Upper lobe of left lung (tissue), 6 donors: Measurements from ENCODE around the gene LNPK. TPM values are rescaled to one million over a fixed set of nuclear protein-coding genes. Genes with fewer than 3 reads are reported as not detected.
A peak's percentile ranks its signal among the peaks of the same experiment; 100 is the strongest.

Experiments used
- ATAC-seq, 2 donors: fragments of 200-7000 bp; cut with Tn5 transposase; one replicate each; pipeline ENCODE4 v1.9.1; 2022; ENCODE audit warnings: mild to moderate bottlenecking in 2 of 2, moderate library complexity in 2 of 2; ENCODE audit not compliant: low FRiP score in 2 of 2
- DNase-seq, 2 donors: peaks; one replicate each; pipeline ENCODE4 v3.0.0-alpha.2; 2019 to 2020
- H3K27ac ChIP-seq, 4 donors: fragments of 200-600 bp; sonication (generic); one replicate each; pipeline ENCODE4 v1.5.1; 2016 to 2019
- H3K27me3 ChIP-seq, 4 donors: fragments of 200-600 bp; sonication (generic); one replicate each; pipeline ENCODE4 v1.5.1; 2017 to 2019
- H3K36me3 ChIP-seq, 4 donors: fragments of 200-600 bp; sonication (generic); one replicate each; pipeline ENCODE4 v1.5.1; 2016 to 2019
- H3K4me1 ChIP-seq, 4 donors: fragments of 200-600 bp; sonication (generic); one replicate each; pipeline ENCODE4 v1.5.1; 2018 to 2019
- H3K4me3 ChIP-seq, 4 donors: fragments of 200-600 bp; sonication (generic); one replicate each; pipeline ENCODE4 v1.5.1; 2017 to 2019; ENCODE audit warnings: mild to moderate bottlenecking in 2 of 4, moderate library complexity in 1 of 4
- H3K9me3 ChIP-seq, 4 donors: fragments of 200-600 bp; sonication (generic); one replicate each; pipeline ENCODE4 v1.5.1; 2018 to 2019
- CTCF ChIP-seq, 6 experiments: fragments of 450-650 bp in 4 of 6; fragments of 200-600 bp in 2 of 6; sonication (generic) in 2 of 6; IDR thresholded peaks; one replicate each; pipeline ENCODE4 v1.5.1; 2016 to 2019; ENCODE audit warnings: antibody characterized with exemption in 6 of 6
- EP300 ChIP-seq, 4 donors: sonication (generic); formaldehyde crosslinking; IDR thresholded peaks; one replicate each; pipeline ENCODE4 v1.5.1; 2017; ENCODE audit warnings: antibody characterized with exemption in 4 of 4, control low read depth in 2 of 4
- POLR2A ChIP-seq, 4 donors: fragments of 450-650 bp; IDR thresholded peaks; one replicate each; pipeline ENCODE4 v1.5.1; 2016 to 2017; ENCODE audit warnings: antibody characterized with exemption in 4 of 4, mild to moderate bottlenecking in 2 of 4
- POLR2AphosphoS5 ChIP-seq, 2 donors: sonication (generic); formaldehyde crosslinking; IDR thresholded peaks; one replicate each; pipeline ENCODE4 v1.5.1; 2017; ENCODE audit warnings: antibody characterized with exemption in 2 of 2
- WGBS, 2 donors: methylation state at CpG; one replicate each; pipeline ENCODE4 v1.1.5; 2017 to 2018; 5-methylcytosine and 5-hydroxymethylcytosine counted together
- total RNA-seq, 6 donors: library from RNA; depleted of rRNA in 4 of 6; stranded (reverse); fragments of >200 nt in 4 of 6; gene quantifications; one replicate each; pipeline versions ENCODE4 v1.1.0 to v1.2.1, GENCODE V29; 2016 to 2021
- donor health status: DM: no; HTN: no; CAD: no; lungs with moderate emphysema.
- donor health status: DM: no; HTN: yes; CAD: no; lungs with severe emphysema.

Gene LNPK
- total RNA-seq, 6 donors from 2014 or later, result 8.4 to 28.0 (median 18.3) TPM

GRCh38 chr2:175957845-175958244 is 44.2 kb downstream of the LNPK start:
- H3K27me3 ChIP-seq, result no peaks in the 10 kb centered on the region
- 90 to 100% methylated on average over 5 to 6 of the region's 6 CpGs for WGBS, 2 donors

GRCh38 chr2:175955136-175955535 is 46.9 kb downstream of the LNPK start:
- Histone ChIP-seq H3K9me3 (no peaks in the 10 kb centered on the region), H3K27me3 (no peaks in the 10 kb centered on the region), H3K36me3 (peaks cover 0 to 25% (median 7%) of the 10 kb centered on the region in 4 donors), H3K4me3 (no peak overlapping the region), H3K4me1 (no peaks in the 10 kb centered on the region), H3K27ac (no peak overlapping the region)
- DNase-seq (no peak), ATAC-seq (no peak)
- TF ChIP-seq POLR2A (IDR thresholded peaks at IDR 0.05), result no peak
- no peak for TF ChIP-seq POLR2AphosphoS5 (IDR thresholded peaks at IDR 0.05)
- no peak for TF ChIP-seq EP300 (IDR thresholded peaks at IDR 0.05)
- 38 to 68% methylated on average over 2 of the region's 2 CpGs for WGBS, 2 donors

More at GRCh38 chr2:175957845-175958244, 44.2 kb downstream of the LNPK start:
- H3K9me3 ChIP-seq, result no peaks in the 10 kb centered on the region
- TF ChIP-seq POLR2A (IDR thresholded peaks at IDR 0.05) (no peak), CTCF (IDR thresholded peaks at IDR 0.05) (no peak), POLR2AphosphoS5 (IDR thresholded peaks at IDR 0.05) (no peak), EP300 (IDR thresholded peaks at IDR 0.05) (no peak)
- no peaks in the 10 kb centered on the region for H3K4me1 ChIP-seq
- H3K36me3 ChIP-seq, result peaks cover 0 to 25% (median 7%) of the 10 kb centered on the region in 4 donors
- no peak overlapping the region for H3K4me3 ChIP-seq
- DNase-seq (peak in 1 of 2 donors; percentile 18), ATAC-seq (no peak)
- no peak overlapping the region for H3K27ac ChIP-seq

- 97 to 98% methylated on average over 3 of the region's 3 CpGs for WGBS, 2 donors
- ATAC-seq, result no peak
- Histone ChIP-seq H3K9me3 (no peaks in the 10 kb centered on the region), H3K4me3 (no peak overlapping the region), H3K27me3 (no peaks in the 10 kb centered on the region), H3K36me3 (peaks cover 0 to 20% (median 3%) of the 10 kb centered on the region in 4 donors), H3K4me1 (no peaks in the 10 kb centered on the region), H3K27ac (no peak overlapping the region)
- TF ChIP-seq POLR2AphosphoS5 (IDR thresholded peaks at IDR 0.05), result no peak
- no peak for TF ChIP-seq EP300 (IDR thresholded peaks at IDR 0.05)
- no peak for TF ChIP-seq CTCF (IDR thresholded peaks at IDR 0.05)
- no peak for TF ChIP-seq POLR2A (IDR thresholded peaks at IDR 0.05)
- no peak for DNase-seq
Observed at GRCh38 chr2:175950512-175950911, 51.6 kb downstream of the LNPK start.

- TF ChIP-seq EP300 (IDR thresholded peaks at IDR 0.05), result no peak
- Histone ChIP-seq H3K9me3 (no peaks in the 10 kb centered on the region), H3K36me3 (peaks cover 3 to 31% (median 8%) of the 10 kb centered on the region in 4 donors), H3K27me3 (no peaks in the 10 kb centered on the region), H3K4me1 (no peaks in the 10 kb centered on the region), H3K4me3 (no peak overlapping the region), H3K27ac (no peak overlapping the region)
- WGBS, 2 donors, result 70 to 73% methylated on average over 1 of the region's 1 CpG
- ATAC-seq (no peak), DNase-seq (no peak)
Observed at GRCh38 chr2:175948191-175948590, 53.9 kb downstream of the LNPK start.

GRCh38 chr2:175947073-175947472 is 55.0 kb downstream of the LNPK start:
- Histone ChIP-seq H3K36me3 (peaks cover 3 to 31% (median 8%) of the 10 kb centered on the region in 4 donors), H3K9me3 (no peaks in the 10 kb centered on the region), H3K4me1 (no peaks in the 10 kb centered on the region), H3K4me3 (no peak overlapping the region), H3K27me3 (no peaks in the 10 kb centered on the region), H3K27ac (no peak overlapping the region)
- no peak for ATAC-seq
- WGBS, 2 donors, result 80 to 86% methylated on average over 1 of the region's 1 CpG
- TF ChIP-seq CTCF (IDR thresholded peaks at IDR 0.05), result no peak
- no peak for TF ChIP-seq POLR2AphosphoS5 (IDR thresholded peaks at IDR 0.05)
- no peak for TF ChIP-seq EP300 (IDR thresholded peaks at IDR 0.05)
- TF ChIP-seq POLR2A (IDR thresholded peaks at IDR 0.05), result no peak
- DNase-seq, result no peak

- Histone ChIP-seq H3K27ac (no peak overlapping the region), H3K27me3 (no peaks in the 10 kb centered on the region), H3K9me3 (no peaks in the 10 kb centered on the region), H3K4me3 (no peak overlapping the region), H3K36me3 (peaks cover 4 to 47% (median 6%) of the 10 kb centered on the region in 4 donors), H3K4me1 (no peaks in the 10 kb centered on the region)
- no peak for ATAC-seq
- no peak for DNase-seq
- WGBS, 2 donors, result 97 to 100% methylated on average over 3 of the region's 3 CpGs
- no peak for TF ChIP-seq POLR2AphosphoS5 (IDR thresholded peaks at IDR 0.05)
- no peak for TF ChIP-seq POLR2A (IDR thresholded peaks at IDR 0.05)
- TF ChIP-seq CTCF (IDR thresholded peaks at IDR 0.05), result no peak
- no peak for TF ChIP-seq EP300 (IDR thresholded peaks at IDR 0.05)
Observed at GRCh38 chr2:175941699-175942098, 60.4 kb downstream of the LNPK start.
